Right renal cortex interstitium (tissue), 3 donors: ENCODE data around the gene PHACTR2. TPM values are rescaled to one million over a fixed set of nuclear protein-coding genes. Genes with fewer than 3 reads are reported as not detected.

ENCODE experiments used
- DNase-seq, 3 donors: peaks; one replicate each; pipeline ENCODE4 v3.0.0-alpha.2; 2013; ENCODE audit warnings: low read depth in 3 of 3, low spot score in 2 of 3
- polyA plus RNA-seq, 3 donors: library from polyadenylated mRNA; unstranded; fragments of 120-200 nt; gene quantifications; one replicate each; pipeline ENCODE4 v1.2.1, GENCODE V29; 2013; ENCODE audit not compliant: insufficient read length in 3 of 3

The PHACTR2 gene
- polyA plus RNA-seq, 3 donors, result 31.8 to 39.0 (median 34.3) TPM

GRCh38 chr6:143674483-143675381 lies 3.0 kb upstream of the PHACTR2 start:
- no peak for DNase-seq

GRCh38 chr6:143675382-143675900 lies 2.3 kb upstream of the PHACTR2 start:
- no peak for DNase-seq

- no peak for DNase-seq
Measured at GRCh38 chr6:143675946-143676345, 1.8 kb upstream of the PHACTR2 start.

GRCh38 chr6:143676437-143677045 lies 1.2 kb upstream of the PHACTR2 start:
- no peak for DNase-seq

- no peak for DNase-seq
Measured at GRCh38 chr6:143677577-143677890, 231 bp upstream of the PHACTR2 start.

- DNase-seq, result no peak
Measured at GRCh38 chr6:143679041-143679440, 1.3 kb downstream of the PHACTR2 start.

GRCh38 chr6:143680141-143680540 lies 2.4 kb downstream of the PHACTR2 start:
- DNase-seq, result no peak

GRCh38 chr6:143682805-143683204 lies 5.0 kb downstream of the PHACTR2 start:
- DNase-seq, result no peak

GRCh38 chr6:143684486-143684885 lies 6.7 kb downstream of the PHACTR2 start:
- DNase-seq, result no peak

GRCh38 chr6:143685653-143686052 lies 7.9 kb downstream of the PHACTR2 start:
- no peak for DNase-seq

GRCh38 chr6:143687591-143687990 lies 9.8 kb downstream of the PHACTR2 start:
- no peak for DNase-seq

- DNase-seq, result no peak
Measured at GRCh38 chr6:143688681-143689080, 10.9 kb downstream of the PHACTR2 start.

- DNase-seq, result no peak
Measured at GRCh38 chr6:143689852-143690251, 12.1 kb downstream of the PHACTR2 start.

GRCh38 chr6:143691155-143691554 lies 13.4 kb downstream of the PHACTR2 start:
- no peak for DNase-seq

GRCh38 chr6:143691900-143692636 lies 14.3 kb downstream of the PHACTR2 start:
- DNase-seq, result no peak

- no peak for DNase-seq
Measured at GRCh38 chr6:143692696-143693095, 14.9 kb downstream of the PHACTR2 start.

GRCh38 chr6:143694013-143694412 lies 16.2 kb downstream of the PHACTR2 start:
- no peak for DNase-seq

GRCh38 chr6:143694560-143694959 lies 16.8 kb downstream of the PHACTR2 start:
- DNase-seq, result no peak

- DNase-seq, result no peak
Measured at GRCh38 chr6:143695130-143695968, 17.6 kb downstream of the PHACTR2 start.

- no peak for DNase-seq
Measured at GRCh38 chr6:143695969-143696663, 18.4 kb downstream of the PHACTR2 start.
